ENCODE results near the gene FCSK. TPM values are rescaled to one million over a fixed set of nuclear protein-coding genes. Genes with fewer than 3 reads are reported as not detected.

FCSK gene
- total and polyA plus RNA-seq, 7 donors, result 4.9 to 11.0 (median 8.0) TPM

GRCh38 chr16:70482624-70483023, 28.2 kb downstream of the FCSK start:
- no peak for TF ChIP-seq CTCF (IDR thresholded peaks at IDR 0.05)
- Histone ChIP-seq H3K27ac (no peak overlapping the region), H3K4me1 (peaks cover 4% of the 10 kb centered on the region), H3K27me3 (ENCODE audit: insufficient read depth in 3 of 3, low read length in 2 of 3) (no peaks in the 10 kb centered on the region), H3K4me3 (no peak overlapping the region), H3K36me3 (ENCODE audit: insufficient read depth in 1 of 2, low read depth in 1 of 2) (peaks cover 2 to 93% of the 10 kb centered on the region in 2 donors), H3K9me3 (no peaks in the 10 kb centered on the region)
- intact Hi-C loops (cut with DNase I), result no loop called here
- no peak for ATAC-seq
- WGBS, 3 donors, result 81 to 95% (median 81%) methylated on average over 5 of the region's 5 CpGs
- no peak for DNase-seq

GRCh38 chr16:70483426-70483825, 29.0 kb downstream of the FCSK start:
- WGBS, 3 donors, result 83 to 93% (median 85%) methylated on average over 5 of the region's 5 CpGs
- TF ChIP-seq CTCF (IDR thresholded peaks at IDR 0.05), result no peak
- no peak for ATAC-seq

GRCh38 chr16:70484867-70485266, 30.5 kb downstream of the FCSK start:
- Histone ChIP-seq H3K9me3 (no peaks in the 10 kb centered on the region), H3K4me1 (peaks cover 8% of the 10 kb centered on the region), H3K36me3 (ENCODE audit: insufficient read depth in 1 of 2, low read depth in 1 of 2) (peaks cover 2 to 92% of the 10 kb centered on the region in 2 donors), H3K27me3 (ENCODE audit: insufficient read depth in 3 of 3, low read length in 2 of 3) (no peaks in the 10 kb centered on the region), H3K4me3 (no peak overlapping the region), H3K27ac (no peak overlapping the region)
- DNase-seq (no peak), ATAC-seq (no peak)
- intact Hi-C loops (cut with DNase I), result no loop called here
- TF ChIP-seq CTCF (IDR thresholded peaks at IDR 0.05), result no peak
- WGBS, 3 donors, result 90 to 98% (median 94%) methylated on average over 2 of the region's 2 CpGs

More at GRCh38 chr16:70483426-70483825, 29.0 kb downstream of the FCSK start:
- intact Hi-C loops (cut with DNase I), result no loop called here
- Histone ChIP-seq H3K9me3 (no peaks in the 10 kb centered on the region), H3K36me3 (ENCODE audit: insufficient read depth in 1 of 2, low read depth in 1 of 2) (peaks cover 2 to 93% of the 10 kb centered on the region in 2 donors), H3K27me3 (ENCODE audit: insufficient read depth in 3 of 3, low read length in 2 of 3) (no peaks in the 10 kb centered on the region), H3K27ac (no peak overlapping the region), H3K4me3 (no peak overlapping the region), H3K4me1 (peaks cover 5% of the 10 kb centered on the region)
- no peak for DNase-seq

GRCh38 chr16:70490261-70490660, 35.9 kb downstream of the FCSK start:
- Histone ChIP-seq H3K27ac (peak overlapping the region; percentile 81), H3K9me3 (no peaks in the 10 kb centered on the region), H3K27me3 (ENCODE audit: insufficient read depth in 3 of 3, low read length in 2 of 3) (no peaks in the 10 kb centered on the region), H3K4me1 (peaks cover 6% of the 10 kb centered on the region), H3K36me3 (ENCODE audit: insufficient read depth in 1 of 2, low read depth in 1 of 2) (peaks cover 4 to 83% of the 10 kb centered on the region in 2 donors), H3K4me3 (no peak overlapping the region)
- WGBS, 3 donors, result 23 to 37% (median 23%) methylated on average over 6 of the region's 6 CpGs
- no peak for TF ChIP-seq CTCF (IDR thresholded peaks at IDR 0.05)
- peak; percentile 88 to 94 (median 89) for ATAC-seq
- peak in 1 of 2 donors; percentile 76 for DNase-seq
- intact Hi-C loops (cut with DNase I), result no loop called here

- intact Hi-C loops (cut with DNase I), result no loop called here
- WGBS, 3 donors, result 38 to 74% (median 47%) methylated on average over 3 of the region's 3 CpGs
- Histone ChIP-seq H3K27ac (peak overlapping the region; percentile 23), H3K36me3 (ENCODE audit: insufficient read depth in 1 of 2, low read depth in 1 of 2) (peaks cover 9 to 84% of the 10 kb centered on the region in 2 donors), H3K27me3 (ENCODE audit: insufficient read depth in 3 of 3, low read length in 2 of 3) (no peaks in the 10 kb centered on the region), H3K9me3 (no peaks in the 10 kb centered on the region), H3K4me1 (peaks cover 2% of the 10 kb centered on the region), H3K4me3 (no peak overlapping the region)
- DNase-seq (no peak), ATAC-seq (peak in 2 of 4 donors; percentile 25 to 41)
- no peak for TF ChIP-seq CTCF (IDR thresholded peaks at IDR 0.05)
Observed at GRCh38 chr16:70493802-70494201, 39.4 kb downstream of the FCSK start.
